HG02678 (cell line): ENCODE measurements around the gene PANX3.
A peak's percentile ranks its signal among the peaks of the same experiment; 100 is the strongest.

Experiments
- ATAC-seq: cut with Tn5 transposase; IDR thresholded peaks from one replicate; pipeline ENCODE4 v1.9.1; 2021; ENCODE audit warnings: mild to moderate bottlenecking, moderate library complexity; ENCODE audit not compliant: unreplicated experiment

The PANX3 gene

GRCh38 chr11:124612567-124613246, 1.5 kb downstream of the PANX3 start:
- no peak for ATAC-seq

GRCh38 chr11:124618863-124619262, 7.6 kb downstream of the PANX3 start:
- no peak for ATAC-seq

- ATAC-seq, result peak; percentile 99
Measured at GRCh38 chr11:124622531-124623451, 11.6 kb downstream of the PANX3 start, which contains the start of gene TBRG1. Gene TBRG1 (plus strand): TSS chr11:124622864. CDS start chr11:124623084, 220 bp downstream.

GRCh38 chr11:124623861-124624525, 12.8 kb downstream of the PANX3 start:
- ATAC-seq, result no peak

DNA sequence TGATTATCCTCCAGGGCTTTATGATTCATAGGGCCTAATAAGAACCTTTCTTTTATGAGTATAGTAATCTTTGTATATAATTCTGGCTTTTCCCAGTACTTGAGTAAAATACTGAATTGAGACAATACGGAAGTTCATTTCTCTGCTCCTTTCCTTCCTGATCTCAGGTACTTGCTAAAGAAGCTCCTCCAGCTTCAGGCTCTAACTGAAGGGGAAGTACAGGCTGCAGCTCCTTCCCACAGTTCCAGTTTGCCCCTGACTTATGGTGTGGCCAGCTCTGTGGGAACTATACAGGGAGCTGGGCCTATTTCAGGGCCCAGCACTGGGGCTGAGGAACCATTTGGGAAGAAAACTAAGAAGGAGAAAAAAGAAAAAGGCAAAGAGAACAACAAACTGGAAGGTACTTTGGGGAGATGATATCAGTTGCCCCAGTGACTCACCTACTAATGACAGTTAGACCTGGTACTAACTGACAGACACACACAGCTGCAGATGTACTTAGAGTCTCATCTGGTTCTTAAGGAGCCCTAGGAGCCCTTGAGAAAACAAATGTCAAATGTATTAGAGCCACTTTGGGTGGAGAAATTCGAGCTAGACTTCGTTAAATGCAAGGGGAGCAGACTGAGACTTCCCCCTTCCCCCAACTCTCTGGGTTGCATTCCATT, 14.4 kb downstream of the PANX3 start:
- no peak for ATAC-seq

- no peak for ATAC-seq
Measured at GRCh38 chr11:124627546-124627945, 16.3 kb downstream of the PANX3 start.

- ATAC-seq, result no peak
Measured at GRCh38 chr11:124629961-124630360, 18.7 kb downstream of the PANX3 start.

GRCh38 chr11:124633355-124633754, 22.1 kb downstream of the PANX3 start:
- no peak for ATAC-seq

- ATAC-seq, result no peak
Measured at GRCh38 chr11:124635932-124636331, 24.7 kb downstream of the PANX3 start.

DNA sequence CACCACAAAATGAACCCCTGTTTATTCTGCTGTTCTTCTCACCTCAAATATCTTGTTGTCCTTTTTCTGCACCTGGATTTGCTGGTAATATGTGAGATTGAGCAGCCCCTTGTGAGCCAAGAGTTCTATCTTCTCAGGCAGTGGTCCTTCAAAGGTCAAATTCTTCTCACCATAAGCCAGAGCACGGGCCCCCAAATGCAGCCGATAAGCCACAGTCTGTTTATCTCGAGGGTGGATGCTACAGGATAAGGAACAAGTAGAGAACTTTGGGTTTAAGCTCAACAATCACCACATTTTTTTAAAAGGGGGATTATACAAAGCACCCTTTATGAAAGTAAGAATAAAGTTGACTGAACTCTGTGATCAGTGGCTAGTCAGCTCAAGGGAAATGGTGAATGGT, 27.3 kb downstream of the PANX3 start:
- no peak for ATAC-seq

DNA sequence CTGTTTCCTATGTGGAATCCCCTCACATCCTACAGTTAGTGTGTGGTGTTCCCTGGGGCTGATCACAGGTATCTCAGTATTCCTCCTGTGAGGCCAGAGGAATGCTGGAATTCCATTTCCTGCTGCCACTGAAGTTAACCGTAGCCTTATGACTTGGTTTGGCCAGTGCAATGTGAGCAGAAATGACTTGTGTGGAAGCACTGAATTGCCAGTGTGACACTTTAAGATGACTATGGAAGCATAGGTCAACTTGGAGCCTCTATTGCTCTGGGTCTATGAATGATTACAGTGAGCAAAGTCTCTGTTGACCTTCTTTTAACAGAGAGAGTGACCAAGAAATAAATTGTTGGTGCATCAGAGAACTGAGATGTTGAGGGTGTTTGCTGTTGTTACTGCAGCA, 28.0 kb downstream of the PANX3 start:
- ATAC-seq, result no peak

DNA sequence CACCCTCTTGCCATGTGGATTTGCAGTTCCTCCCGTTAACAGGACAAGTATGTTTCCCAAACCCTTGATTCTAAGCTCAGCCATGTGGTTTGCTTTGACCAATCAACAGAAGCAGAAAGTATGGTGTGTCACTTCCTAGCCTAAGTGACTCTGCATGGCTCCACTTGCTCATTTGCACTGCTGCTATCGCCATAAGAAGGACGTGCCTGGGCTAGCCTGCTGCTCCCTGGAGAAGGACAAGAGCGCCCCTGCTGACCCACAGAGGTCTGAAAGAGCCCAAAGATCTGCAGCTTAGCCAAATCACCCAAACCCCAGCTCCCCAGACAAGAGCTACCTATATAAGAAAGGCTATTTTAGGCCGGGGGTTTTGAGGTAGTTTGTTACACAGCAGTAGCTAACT, 29.4 kb downstream of the PANX3 start:
- ATAC-seq, result no peak

- no peak for ATAC-seq
Measured at GRCh38 chr11:124642628-124643027, 31.4 kb downstream of the PANX3 start.

DNA sequence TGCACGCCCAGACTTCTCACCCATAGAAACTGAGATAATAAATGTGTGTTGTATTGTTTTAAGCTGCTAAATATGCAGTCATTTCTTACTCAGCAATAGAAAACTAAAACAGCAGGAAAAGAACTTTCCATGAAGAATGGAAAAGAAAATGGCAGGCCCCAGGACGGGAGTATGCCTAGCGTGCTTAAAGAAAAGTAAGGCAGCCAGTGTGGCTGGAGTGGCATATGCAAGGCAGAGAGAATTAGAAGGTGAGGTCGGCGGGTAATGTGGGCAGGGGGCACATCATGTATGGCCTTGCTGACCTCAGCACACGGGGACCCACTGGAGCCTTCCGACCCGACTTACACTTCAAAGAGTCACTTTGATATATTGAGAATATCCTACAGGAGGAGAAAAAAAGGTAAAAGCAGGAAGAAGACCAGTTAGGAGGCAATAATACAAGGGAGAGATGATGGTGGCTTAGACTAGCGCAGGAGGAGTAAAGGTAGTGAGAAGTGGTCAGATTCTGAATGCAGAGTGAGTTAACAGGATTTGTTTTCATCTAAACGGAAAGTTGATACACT, 31.9 kb downstream of the PANX3 start:
- ATAC-seq, result no peak

DNA sequence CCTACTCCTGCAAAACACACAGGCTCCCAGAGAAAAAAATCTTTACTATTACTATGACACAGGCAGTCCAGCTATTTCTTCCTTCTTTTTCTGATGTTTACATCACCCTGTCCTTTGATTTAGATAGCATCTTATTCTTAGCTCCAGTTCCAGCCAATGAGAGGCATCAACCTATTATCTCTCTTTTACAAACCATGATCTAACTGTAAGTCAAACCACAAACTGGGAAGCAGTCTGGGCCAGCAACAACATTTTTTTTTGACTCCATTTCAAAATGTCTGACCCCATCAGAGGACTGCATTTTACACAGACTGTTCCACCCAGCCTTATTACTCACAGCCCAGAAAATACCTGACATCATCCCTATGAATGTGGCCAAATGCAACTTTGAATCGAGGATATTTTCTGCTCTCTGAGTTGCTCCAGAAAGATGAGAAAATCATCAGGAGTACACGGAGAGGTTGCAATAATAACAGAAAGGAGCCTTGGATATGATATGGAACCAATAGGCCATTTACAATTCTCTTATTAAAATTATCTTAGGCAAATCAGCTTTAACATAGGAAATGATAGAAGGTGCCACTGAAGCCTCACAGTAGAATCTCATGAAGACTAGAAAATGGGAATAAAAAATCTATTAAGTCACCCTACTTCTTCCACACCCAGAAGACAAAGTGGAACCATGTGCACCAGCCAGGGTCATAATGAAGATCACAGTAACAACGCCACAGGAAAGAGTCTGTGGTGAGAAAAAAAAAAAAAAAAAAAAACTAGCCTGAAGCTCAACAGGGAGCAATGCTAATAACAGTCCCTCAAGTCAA, 32.6 kb downstream of the PANX3 start:
- ATAC-seq, result no peak

- peak; percentile 47 for ATAC-seq
Measured at GRCh38 chr11:124644426-124645280, 33.4 kb downstream of the PANX3 start.

GRCh38 chr11:124646148-124646547, 34.9 kb downstream of the PANX3 start:
- no peak for ATAC-seq

DNA sequence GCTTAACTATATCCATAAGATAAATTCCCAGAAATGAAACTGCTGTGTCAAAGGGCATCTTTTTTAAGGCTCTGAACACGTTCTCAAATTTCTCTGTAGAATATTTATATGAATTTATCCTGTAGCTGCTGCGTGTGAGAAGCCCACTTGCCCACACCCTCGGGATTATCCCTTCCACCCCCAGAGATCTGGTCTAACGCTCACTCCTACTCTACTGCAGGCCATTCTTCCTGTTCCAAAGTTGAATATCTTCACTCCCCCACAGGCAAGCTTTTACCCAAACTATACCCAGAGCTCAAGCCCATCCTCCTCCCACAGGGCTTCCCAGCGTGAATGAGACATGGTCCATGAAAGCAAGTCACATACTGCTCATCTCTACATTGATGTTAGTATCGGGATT, 37.4 kb downstream of the PANX3 start:
- ATAC-seq, result no peak
